Ovary (tissue), 10 donors: ENCODE data around the gene B3GNT9. TPM values are rescaled to one million over a fixed set of nuclear protein-coding genes. Genes with fewer than 3 reads are reported as not detected.

Experiments used
- DNase-seq, 5 donors: peaks; one replicate each; pipeline ENCODE4 v3.0.0-alpha.2; 2019 to 2020
- H3K27ac ChIP-seq, 2 donors: fragments of 200-600 bp; one replicate each; pipeline versions ENCODE4 v1.5.1 to v1.8.0; 2019 to 2022
- H3K27me3 ChIP-seq: fragments of 200-600 bp; one replicate; pipeline ENCODE4 v1.8.0; 2022
- H3K36me3 ChIP-seq: fragments of 200-600 bp; sonication (generic); one replicate; pipeline ENCODE4 v1.5.1; 2019
- H3K4me1 ChIP-seq: one replicate; pipeline ENCODE4 v1.8.1; 2013; ENCODE audit warnings: mild to moderate bottlenecking, moderate library complexity; ENCODE audit not compliant: insufficient read depth
- H3K4me3 ChIP-seq: fragments of 200-600 bp; sonication (generic); one replicate; pipeline ENCODE4 v1.5.1; 2017
- H3K9me3 ChIP-seq, 2 donors: fragments of 200-600 bp in 1 of 2; sonication (generic) in 1 of 2; one replicate each; pipeline versions ENCODE4 v1.5.1 to v1.8.1; 2013 to 2019; ENCODE audit warnings: mild to moderate bottlenecking in 1 of 2, moderate library complexity in 1 of 2
- CTCF ChIP-seq, 3 donors: fragments of 450-650 bp in 2 of 3; fragments of 200-600 bp in 1 of 3; IDR thresholded peaks; one replicate each; pipeline versions ENCODE4 v1.5.1 to v1.8.0; 2016 to 2022; ENCODE audit warnings: antibody characterized with exemption in 3 of 3, mild to moderate bottlenecking in 1 of 3
- EP300 ChIP-seq: sonication (generic); formaldehyde crosslinking; IDR thresholded peaks from one replicate; pipeline ENCODE4 v1.6.1; 2017; ENCODE audit warnings: antibody characterized with exemption
- POLR2A ChIP-seq: fragments of 450-650 bp; IDR thresholded peaks from one replicate; pipeline ENCODE4 v1.6.1; 2017; ENCODE audit warnings: antibody characterized with exemption, mild to moderate bottlenecking, moderate library complexity
- WGBS, 3 donors: extraction: QIAGEN DNeasy Blood & Tissue Kit in 1 of 3; methylation state at CpG; one replicate each; pipeline versions ENCODE4 v1.1.5 to v1.1.7; 2013 to 2017; 5-methylcytosine and 5-hydroxymethylcytosine counted together
- intact Hi-C, 4 donors: fragments of 100-400 bp; cut with DNase I; formaldehyde crosslinking; loops; one replicate each; pipeline versions ENCODE4 v1.11.0 to v1.15.1; 2022 to 2023
- long read RNA-seq, 3 donors: library from polyadenylated mRNA in 2 of 3; unstranded in 2 of 3; transcript quantifications; one replicate each; pipeline ENCODE4 v2.0.0 and lab custom pipeline, GENCODE V29; 2021 to 2026
- polyA plus RNA-seq, 2 donors: library from polyadenylated mRNA; stranded (reverse); fragments of 200-250 nt in 1 of 2; fragments of 350-450 nt in 1 of 2; fragmentation: Illumina TruSeq in 1 of 2; extraction: RNeasy Lipid Tissue Mini Kit (QIAGEN cat#74804) in 1 of 2; gene quantifications; one replicate each; pipeline ENCODE4 v1.2.3, GENCODE V29; 2013 to 2014
- total RNA-seq, 7 donors: library from RNA; depleted of rRNA in 2 of 7; stranded (reverse); fragments of >200 nt in 2 of 7; fragmentation: NEBNext Ultra II Directional in 3 of 7; extraction: Animal tissue kit (Norgen Biotek cat#: 25700) in 3 of 7; gene quantifications; one replicate each; pipeline versions ENCODE4 v1.1.0 to v1.2.4, GENCODE V29; 2016 to 2023
- donor health status: DM: no; HTN: no; CAD: no; lungs with moderate emphysema.
- donor health status: DM: no; HTN: no; CAD: no.
- donor health status: Bipolar disorder and iron deficiency.
- donor health status: DM: yes; HTN: yes; CAD: no.
- donor health status: DM: no; HTN: no; CAD: no.
- donor health status: DM: yes; HTN: yes; CAD: no.

Gene B3GNT9
- total RNA-seq, result 10 to 100 TPM; 11.1 to 45.7 (median 28.7) TPM
- 10 to 100 TPM; 17.1 to 18.1 TPM for polyA plus RNA-seq
- long read RNA-seq, donor 1, partial matches to known transcripts, result 0 of 20 reads
- long read RNA-seq, donor 1, other reads (novel, unspliced or antisense), result 20 of 20 reads
- long read RNA-seq, donor 2, partial matches to known transcripts, result 0 of 4 reads
- long read RNA-seq, donor 2, other reads (novel, unspliced or antisense), result 0 of 4 reads
- long read RNA-seq, donor 3, transcript B3GNT9-201 (2 exons, 2,917 nt), result major isoform, 54 of 81 reads
- long read RNA-seq, donor 3, partial matches to known transcripts, result 0 of 81 reads
- long read RNA-seq, donor 3, other reads (novel, unspliced or antisense), result 27 of 81 reads

- TF ChIP-seq POLR2A (no peak), EP300 (no peak), CTCF (IDR thresholded peaks at IDR 0.05) (no peak)
- Histone ChIP-seq H3K27ac (peak within 1 kb of the TSS; percentile 80), H3K27me3 (no peaks in the 10 kb centered on the region), H3K36me3 (no peaks in the 10 kb centered on the region), H3K4me3 (peak within 1 kb of the TSS; percentile 55), H3K9me3 (no peaks in the 10 kb centered on the region), H3K4me1 (no peaks in the 10 kb centered on the region)
- peak; percentile 83 to 90 (median 84) for DNase-seq
- intact Hi-C loops, result loop anchor here in 1 of 4 donors (10.0 kb wide), 1 partner anchor 256 kb away; no protein-coding TSS in a partner anchor
- WGBS, 3 donors, result 0 to 1% (median 0%) methylated on average over 25 to 34 of the region's 34 CpGs
Measured at GRCh38 chr16:67150833-67151396, at the start of gene B3GNT9. B3GNT9 (minus strand) TSS chr16:67150998; CDS start chr16:67150485, 513 bp downstream.

GRCh38 chr16:67200491-67200890 is 49.7 kb upstream of the B3GNT9 start:
- no peak for TF ChIP-seq POLR2A
- no peak for TF ChIP-seq CTCF (IDR thresholded peaks at IDR 0.05)
- TF ChIP-seq EP300, result no peak
- intact Hi-C loops, result no loop called here
- Histone ChIP-seq H3K27ac (no peak overlapping the region), H3K9me3 (no peaks in the 10 kb centered on the region), H3K4me3 (no peak overlapping the region), H3K27me3 (no peaks in the 10 kb centered on the region), H3K36me3 (no peaks in the 10 kb centered on the region), H3K4me1 (peaks cover 1% of the 10 kb centered on the region)
- 85 to 89% (median 88%) methylated on average over 8 of the region's 8 CpGs for WGBS, 3 donors
- DNase-seq, result no peak

GRCh38 chr16:67199808-67200198 is 49.0 kb upstream of the B3GNT9 start:
- peaks cover 1% of the 10 kb centered on the region for H3K4me1 ChIP-seq
- H3K9me3 ChIP-seq, result no peaks in the 10 kb centered on the region
- H3K27ac ChIP-seq, result no peak overlapping the region
- TF ChIP-seq EP300 (no peak), CTCF (IDR thresholded peaks at IDR 0.05) (no peak), POLR2A (no peak)
- H3K27me3 ChIP-seq, result no peaks in the 10 kb centered on the region
- no peaks in the 10 kb centered on the region for H3K36me3 ChIP-seq
- H3K4me3 ChIP-seq, result peak overlapping the region; percentile 4
- 21 to 29% (median 23%) methylated on average over 21 to 22 of the region's 22 CpGs for WGBS, 3 donors
- DNase-seq, result peak in 2 of 5 donors; percentile 37 to 65
- intact Hi-C loops, result no loop called here

- Histone ChIP-seq H3K4me1 (peaks cover 1% of the 10 kb centered on the region), H3K27me3 (no peaks in the 10 kb centered on the region), H3K27ac (no peak within 1 kb of the TSS), H3K36me3 (no peaks in the 10 kb centered on the region), H3K4me3 (peak within 1 kb of the TSS; percentile 4), H3K9me3 (no peaks in the 10 kb centered on the region)
- peak in 3 of 5 donors; percentile 44 to 66 (median 55) for DNase-seq
- TF ChIP-seq POLR2A, result no peak
- no peak for TF ChIP-seq EP300
- TF ChIP-seq CTCF (IDR thresholded peaks at IDR 0.05), result no peak
- intact Hi-C loops, result no loop called here
- WGBS, 3 donors, result 18 to 24% (median 22%) methylated on average over 43 to 61 of the region's 61 CpGs
Measured at GRCh38 chr16:67199011-67199807, 48.4 kb upstream of the B3GNT9 start, which contains the start of gene ELMO3. ELMO3 (plus strand) TSS chr16:67199131; CDS start chr16:67199327, 196 bp downstream.
